Activated T-cell treated with anti-CD3 and anti-CD28 coated beads, Interleukin-2, amount 50 U/mL, for 4 hours (primary cell): ENCODE data around the gene POC1B. TPM values are rescaled to one million over a fixed set of nuclear protein-coding genes. Genes with fewer than 3 reads are reported as not detected.
A peak's percentile ranks its signal among the peaks of the same experiment; 100 is the strongest.

Experiments
- ATAC-seq, 2 donors: fragments of 200-7000 bp; cut with Tn5 transposase; one replicate each; pipeline ENCODE4 v1.10.0; 2021
- DNase-seq: peaks from one replicate; pipeline ENCODE4 v3.0.0-alpha.2; 2020
- H3K27me3 Mint-ChIP-seq: one replicate; pipeline ENCODE4 v1.8.0; 2021; ENCODE audit warnings: low read depth, mixed read lengths
- H3K36me3 Mint-ChIP-seq: one replicate; pipeline ENCODE4 v1.8.0; 2022; ENCODE audit warnings: mixed read lengths; ENCODE audit not compliant: insufficient read depth
- H3K4me1 Mint-ChIP-seq: one replicate; pipeline ENCODE4 v1.8.0; 2021; ENCODE audit warnings: low read depth, mixed read lengths
- H3K4me3 Mint-ChIP-seq: one replicate; pipeline ENCODE4 v1.8.0; 2021; ENCODE audit warnings: mild to moderate bottlenecking, moderate library complexity, mixed read lengths
- H3K9me3 Mint-ChIP-seq: one replicate; pipeline ENCODE4 v1.8.0; 2021; ENCODE audit warnings: mixed read lengths
- total RNA-seq, 3 donors: library from RNA; stranded (reverse); gene quantifications; one replicate each; pipeline ENCODE4 v1.2.1, GENCODE V29; 2021

POC1B gene
- total RNA-seq, 3 donors from 2014 or later = 12.2 to 14.5 (median 12.9) TPM

- Mint-ChIP-seq H3K4me1 (peaks cover 6% of the 10 kb centered on the region), H3K36me3 (no peaks in the 10 kb centered on the region), H3K4me3 (no peak overlapping the region), H3K9me3 (no peaks in the 10 kb centered on the region), H3K27me3 (peaks cover 3% of the 10 kb centered on the region)
- no peak for DNase-seq
- no peak for ATAC-seq
Observed at GRCh38 chr12:89546151-89546550, 20.3 kb upstream of the POC1B start.

- H3K27me3 Mint-ChIP-seq = peaks cover 3% of the 10 kb centered on the region
- H3K36me3 Mint-ChIP-seq = no peaks in the 10 kb centered on the region
- ATAC-seq (no peak), DNase-seq (no peak)
- H3K4me3 Mint-ChIP-seq = no peak overlapping the region
- H3K9me3 Mint-ChIP-seq = no peaks in the 10 kb centered on the region
- peaks cover 6% of the 10 kb centered on the region for H3K4me1 Mint-ChIP-seq
Observed at GRCh38 chr12:89544681-89545184, 18.9 kb upstream of the POC1B start.

GRCh38 chr12:89544022-89544421, 18.2 kb upstream of the POC1B start:
- DNase-seq (no peak), ATAC-seq (no peak)
- H3K27me3 Mint-ChIP-seq = peaks cover 3% of the 10 kb centered on the region
- peaks cover 6% of the 10 kb centered on the region for H3K4me1 Mint-ChIP-seq
- H3K4me3 Mint-ChIP-seq = no peak overlapping the region
- H3K9me3 Mint-ChIP-seq = no peaks in the 10 kb centered on the region
- H3K36me3 Mint-ChIP-seq = no peaks in the 10 kb centered on the region

GRCh38 chr12:89542912-89543592, 17.2 kb upstream of the POC1B start:
- ATAC-seq = peak; percentile 84 to 85
- peak; percentile 55 for DNase-seq
- peaks cover 6% of the 10 kb centered on the region for H3K4me1 Mint-ChIP-seq
- H3K4me3 Mint-ChIP-seq = no peak overlapping the region
- no peaks in the 10 kb centered on the region for H3K9me3 Mint-ChIP-seq
- H3K36me3 Mint-ChIP-seq = no peaks in the 10 kb centered on the region
- H3K27me3 Mint-ChIP-seq = peaks cover 3% of the 10 kb centered on the region

- ATAC-seq (no peak), DNase-seq (no peak)
- Mint-ChIP-seq H3K4me1 (peaks cover 6% of the 10 kb centered on the region), H3K9me3 (no peaks in the 10 kb centered on the region), H3K36me3 (no peaks in the 10 kb centered on the region), H3K4me3 (no peak overlapping the region), H3K27me3 (no peaks in the 10 kb centered on the region)
Observed at GRCh38 chr12:89542236-89542635, 16.4 kb upstream of the POC1B start.

- no peaks in the 10 kb centered on the region for H3K9me3 Mint-ChIP-seq
- H3K4me3 Mint-ChIP-seq = no peak overlapping the region
- peaks cover 6% of the 10 kb centered on the region for H3K4me1 Mint-ChIP-seq
- DNase-seq (no peak), ATAC-seq (no peak)
- no peaks in the 10 kb centered on the region for H3K27me3 Mint-ChIP-seq
- peaks cover 3% of the 10 kb centered on the region for H3K36me3 Mint-ChIP-seq
Observed at GRCh38 chr12:89540586-89540985, 14.7 kb upstream of the POC1B start.

- Mint-ChIP-seq H3K4me3 (no peak overlapping the region), H3K36me3 (peaks cover 3% of the 10 kb centered on the region), H3K27me3 (no peaks in the 10 kb centered on the region), H3K9me3 (no peaks in the 10 kb centered on the region), H3K4me1 (peaks cover 6% of the 10 kb centered on the region)
- DNase-seq = no peak
- ATAC-seq = no peak
Observed at GRCh38 chr12:89539426-89540223, 13.8 kb upstream of the POC1B start.

GRCh38 chr12:89538897-89539296, 13.1 kb upstream of the POC1B start:
- ATAC-seq (no peak), DNase-seq (no peak)
- Mint-ChIP-seq H3K9me3 (no peaks in the 10 kb centered on the region), H3K4me3 (no peak overlapping the region), H3K4me1 (peaks cover 6% of the 10 kb centered on the region), H3K36me3 (peaks cover 4% of the 10 kb centered on the region), H3K27me3 (no peaks in the 10 kb centered on the region)

- no peak for DNase-seq
Observed at GRCh38 chr12:89537389-89537788, 11.5 kb upstream of the POC1B start.

GRCh38 chr12:89529738-89530137, 3.9 kb upstream of the POC1B start:
- peaks cover 21% of the 10 kb centered on the region for H3K4me1 Mint-ChIP-seq
- H3K4me3 Mint-ChIP-seq = no peak overlapping the region
- H3K9me3 Mint-ChIP-seq = no peaks in the 10 kb centered on the region
- no peaks in the 10 kb centered on the region for H3K27me3 Mint-ChIP-seq
- ATAC-seq (no peak), DNase-seq (no peak)
- H3K36me3 Mint-ChIP-seq = peaks cover 2% of the 10 kb centered on the region

More at GRCh38 chr12:89537389-89537788, 11.5 kb upstream of the POC1B start:
- peaks cover 4% of the 10 kb centered on the region for H3K36me3 Mint-ChIP-seq
- no peaks in the 10 kb centered on the region for H3K9me3 Mint-ChIP-seq
- no peak for ATAC-seq
- H3K4me3 Mint-ChIP-seq = no peak overlapping the region
- peaks cover under 1% of the 10 kb centered on the region for H3K4me1 Mint-ChIP-seq
- no peaks in the 10 kb centered on the region for H3K27me3 Mint-ChIP-seq

GRCh38 chr12:89528434-89528833, 2.6 kb upstream of the POC1B start:
- Mint-ChIP-seq H3K4me3 (no peak overlapping the region), H3K9me3 (no peaks in the 10 kb centered on the region), H3K36me3 (peaks cover 5% of the 10 kb centered on the region), H3K4me1 (peaks cover 32% of the 10 kb centered on the region), H3K27me3 (no peaks in the 10 kb centered on the region)
- DNase-seq (no peak), ATAC-seq (no peak)

- Mint-ChIP-seq H3K27me3 (no peaks in the 10 kb centered on the region), H3K4me3 (peak overlapping the region; percentile 96), H3K9me3 (no peaks in the 10 kb centered on the region), H3K36me3 (peaks cover 21% of the 10 kb centered on the region), H3K4me1 (peaks cover 56% of the 10 kb centered on the region)
- peak; percentile 32 for DNase-seq
- peak; percentile 28 to 30 for ATAC-seq
Observed at GRCh38 chr12:89525305-89525823, 483 bp downstream of the POC1B start.

- H3K4me1 Mint-ChIP-seq = peaks cover 57% of the 10 kb centered on the region
- DNase-seq (peak; percentile 69), ATAC-seq (peak; percentile 59 to 64)
- peak within 1 kb of the TSS; percentile 96 for H3K4me3 Mint-ChIP-seq
- no peaks in the 10 kb centered on the region for H3K9me3 Mint-ChIP-seq
- no peaks in the 10 kb centered on the region for H3K27me3 Mint-ChIP-seq
- peaks cover 22% of the 10 kb centered on the region for H3K36me3 Mint-ChIP-seq
Observed at GRCh38 chr12:89524541-89525304, 1.1 kb downstream of the POC1B start, which contains the start of gene GALNT4. Gene GALNT4, minus strand, starts transcription at chr12:89524796. Its CDS starts 247 bp downstream, at chr12:89524549.
